Natural killer cell treated with Interleukin-12 subunit alpha and Interleukin-12 subunit beta and Interleukin-15 and Interleukin-18, amount 100 ng/mL, for 72 hours (primary cell): ENCODE measurements around the gene CMTR2. TPM values are rescaled to one million over a fixed set of nuclear protein-coding genes. Genes with fewer than 3 reads are reported as not detected.
A peak's percentile ranks its signal among the peaks of the same experiment; 100 is the strongest.

Experiments used
- ATAC-seq, 2 donors: fragments of 150-1000 bp; cut with Tn5 transposase in 1 of 2; sonication (Bioruptor Pico), chemical (Tn5 transposase) in 1 of 2; 2 replicates each; pipeline ENCODE4 v1.10.0; 2021
- DNase-seq: peaks from one replicate; pipeline ENCODE4 v3.0.0; 2022; ENCODE audit warnings: low spot score
- H3K27ac Mint-ChIP-seq, 2 donors: 1 replicate in 1 of 2; 2 replicates in 1 of 2; pipeline ENCODE4 v1.8.0; 2022; ENCODE audit warnings: mixed read lengths in 2 of 2, mild to moderate bottlenecking in 1 of 2, moderate library complexity in 1 of 2
- H3K27me3 Mint-ChIP-seq, 2 donors: 1 replicate in 1 of 2; 2 replicates in 1 of 2; pipeline ENCODE4 v1.8.0; 2022; ENCODE audit warnings: mixed read lengths in 2 of 2
- H3K36me3 Mint-ChIP-seq: one replicate; pipeline ENCODE4 v1.8.0; 2022; ENCODE audit warnings: mixed read lengths
- H3K4me1 Mint-ChIP-seq, 2 donors: 1 replicate in 1 of 2; 2 replicates in 1 of 2; pipeline ENCODE4 v1.8.0; 2022; ENCODE audit warnings: low read depth in 2 of 2, mixed read lengths in 2 of 2, mild to moderate bottlenecking in 1 of 2
- H3K4me3 Mint-ChIP-seq: one replicate; pipeline ENCODE4 v1.8.0; 2022; ENCODE audit warnings: mixed read lengths
- H3K9me3 Mint-ChIP-seq: 2 replicates; pipeline ENCODE4 v1.8.0; 2022; ENCODE audit warnings: mixed read lengths
- total RNA-seq, 2 donors: library from RNA; stranded (reverse); gene quantifications; one replicate each; pipeline ENCODE4 v1.2.3, GENCODE V29; 2022

Gene CMTR2
- total RNA-seq, 2 donors from 2014 or later, result 16.6 to 23.8 TPM

DNA sequence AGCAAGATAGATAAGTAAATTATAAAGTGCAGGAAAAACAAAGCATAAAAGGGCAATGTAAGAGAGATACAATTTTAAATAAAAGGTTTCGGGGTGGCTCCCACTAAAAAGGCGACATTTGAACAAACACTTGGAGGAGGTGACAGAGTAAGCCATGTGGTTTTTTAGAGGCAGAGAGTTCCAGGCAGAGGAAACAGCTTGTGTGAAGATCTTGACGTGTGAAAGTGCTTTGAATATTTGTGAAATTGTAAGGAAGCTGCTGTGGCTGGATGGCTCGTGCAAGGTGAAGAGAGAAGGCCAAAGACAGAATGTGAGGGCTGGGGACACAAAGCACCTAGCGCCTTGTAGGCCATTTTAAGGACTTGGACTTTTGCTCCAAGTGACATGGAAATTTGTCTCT is 30.1 kb downstream of the CMTR2 start:
- Mint-ChIP-seq H3K27ac (peak overlapping the region in 1 of 2 donors; percentile 22), H3K27me3 (peaks cover 2 to 13% of the 10 kb centered on the region in 2 donors), H3K36me3 (no peaks in the 10 kb centered on the region), H3K4me1 (peaks cover 28 to 44% of the 10 kb centered on the region in 2 donors), H3K9me3 (no peaks in the 10 kb centered on the region), H3K4me3 (peak overlapping the region; percentile 4)
- ATAC-seq (peak; percentile 38 to 71), DNase-seq (no peak)

DNA sequence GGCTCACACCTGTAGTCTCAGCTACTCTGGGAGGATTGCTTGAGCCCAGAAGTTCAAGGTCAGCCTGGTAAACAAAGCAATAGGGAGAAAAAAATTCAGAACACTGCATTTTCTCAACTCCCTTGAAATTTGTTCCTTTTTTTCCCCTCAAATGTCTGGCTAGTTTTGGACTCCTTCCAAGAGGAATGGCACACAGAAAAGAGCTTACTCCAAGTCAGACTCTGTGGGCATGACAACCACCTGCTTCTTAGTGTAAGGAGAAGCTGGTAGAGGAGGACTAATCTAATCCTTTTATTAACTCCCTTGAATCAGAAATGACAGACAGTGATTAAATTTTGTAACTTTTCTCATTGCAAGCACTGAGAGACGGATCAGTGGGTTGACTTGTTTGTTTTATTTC is 30.8 kb downstream of the CMTR2 start:
- no peak for DNase-seq
- Mint-ChIP-seq H3K9me3 (no peaks in the 10 kb centered on the region), H3K36me3 (no peaks in the 10 kb centered on the region), H3K27ac (peak overlapping the region in 1 of 2 donors; percentile 22), H3K27me3 (peaks cover 2 to 13% of the 10 kb centered on the region in 2 donors), H3K4me3 (peak overlapping the region; percentile 4), H3K4me1 (peaks cover 28 to 44% of the 10 kb centered on the region in 2 donors)
- ATAC-seq, result no peak

GRCh38 chr16:71257768-71258167 is 31.4 kb downstream of the CMTR2 start:
- Mint-ChIP-seq H3K4me1 (peaks cover 28 to 44% of the 10 kb centered on the region in 2 donors), H3K27me3 (peaks cover 2 to 13% of the 10 kb centered on the region in 2 donors), H3K4me3 (no peak overlapping the region), H3K27ac (no peak overlapping the region), H3K9me3 (no peaks in the 10 kb centered on the region), H3K36me3 (no peaks in the 10 kb centered on the region)
- DNase-seq, result no peak
- ATAC-seq, result no peak

GRCh38 chr16:71255721-71256120 is 33.5 kb downstream of the CMTR2 start:
- ATAC-seq (peak; percentile 70 to 86), DNase-seq (no peak)
- Mint-ChIP-seq H3K4me1 (peaks cover 28 to 40% of the 10 kb centered on the region in 2 donors), H3K27ac (peak overlapping the region in 1 of 2 donors; percentile 32), H3K27me3 (peaks cover 0 to 6% of the 10 kb centered on the region in 2 donors), H3K4me3 (peak overlapping the region; percentile 18), H3K36me3 (no peaks in the 10 kb centered on the region), H3K9me3 (no peaks in the 10 kb centered on the region)

GRCh38 chr16:71254832-71255525 is 34.2 kb downstream of the CMTR2 start:
- no peak for DNase-seq
- no peak for ATAC-seq
- Mint-ChIP-seq H3K36me3 (no peaks in the 10 kb centered on the region), H3K9me3 (no peaks in the 10 kb centered on the region), H3K4me3 (peak overlapping the region; percentile 59), H3K4me1 (peaks cover 23 to 35% of the 10 kb centered on the region in 2 donors), H3K27me3 (no peaks in the 10 kb centered on the region), H3K27ac (peak overlapping the region in 1 of 2 donors; percentile 20)

DNA sequence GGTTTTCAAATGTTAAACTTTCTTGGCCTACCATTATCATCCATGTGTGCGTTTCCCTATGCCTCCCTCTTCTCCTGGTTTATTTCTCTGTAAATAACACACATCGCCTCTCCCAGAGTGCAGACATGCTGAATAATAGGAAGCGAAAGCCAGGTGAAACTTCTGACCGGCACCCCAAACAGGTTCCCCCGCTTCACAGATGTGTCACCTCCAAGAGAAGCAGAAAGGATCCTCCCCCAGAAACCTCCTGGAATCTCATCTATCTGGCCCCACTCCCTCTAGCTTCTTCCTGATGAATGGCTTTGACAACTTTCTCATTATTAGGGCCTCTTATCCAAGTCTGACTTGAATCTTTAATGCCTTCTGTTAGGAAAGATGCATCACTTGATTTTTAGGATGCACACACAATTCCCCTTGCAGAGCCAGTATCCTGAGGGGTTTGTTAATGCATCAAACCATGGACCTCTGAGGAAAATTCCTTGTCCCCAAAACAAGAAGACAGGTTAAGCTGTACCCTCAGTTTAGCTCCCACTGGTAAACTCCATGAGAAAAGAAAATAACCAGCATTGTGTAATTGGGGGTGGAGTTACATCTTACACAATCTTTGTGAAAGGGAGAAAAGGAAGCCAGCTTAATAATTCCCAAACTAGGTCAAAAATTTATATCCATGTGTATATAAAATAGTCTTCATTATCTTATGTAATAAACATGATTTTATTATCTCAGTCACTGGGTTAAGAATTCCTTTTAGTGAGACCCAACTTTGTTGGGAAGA is 38.6 kb downstream of the CMTR2 start:
- H3K27me3 Mint-ChIP-seq, result peaks cover 0 to 5% of the 10 kb centered on the region in 2 donors
- H3K4me1 Mint-ChIP-seq, result peaks cover 7 to 10% of the 10 kb centered on the region in 2 donors
- no peak overlapping the region for H3K4me3 Mint-ChIP-seq
- H3K27ac Mint-ChIP-seq, result no peak overlapping the region
- DNase-seq (no peak), ATAC-seq (no peak)
- H3K9me3 Mint-ChIP-seq, result no peaks in the 10 kb centered on the region
- no peaks in the 10 kb centered on the region for H3K36me3 Mint-ChIP-seq

DNA sequence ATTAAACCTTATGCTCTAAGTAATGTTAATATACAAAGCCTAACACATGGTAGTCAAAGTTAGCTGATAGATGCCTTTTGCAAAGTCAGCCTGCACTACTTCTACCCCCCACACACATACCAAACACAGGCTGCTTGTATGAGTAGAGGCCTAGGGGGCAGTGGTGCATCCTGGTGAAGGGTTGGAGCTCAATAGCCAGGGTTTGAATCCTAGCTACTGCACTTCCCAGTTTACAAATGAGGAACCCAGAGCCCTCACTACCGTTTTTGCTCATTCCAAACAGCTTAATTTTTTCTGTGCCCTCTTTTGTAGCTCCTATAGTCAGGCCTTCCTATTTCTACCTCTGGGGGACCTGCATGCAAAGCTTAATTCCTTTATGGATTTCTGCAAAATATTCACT is 39.8 kb downstream of the CMTR2 start:
- ATAC-seq (no peak), DNase-seq (no peak)
- H3K36me3 Mint-ChIP-seq, result no peaks in the 10 kb centered on the region
- peaks cover 0 to 5% of the 10 kb centered on the region in 2 donors for H3K27me3 Mint-ChIP-seq
- no peaks in the 10 kb centered on the region for H3K4me1 Mint-ChIP-seq
- no peak overlapping the region for H3K4me3 Mint-ChIP-seq
- no peak overlapping the region for H3K27ac Mint-ChIP-seq
- H3K9me3 Mint-ChIP-seq, result no peaks in the 10 kb centered on the region

DNA sequence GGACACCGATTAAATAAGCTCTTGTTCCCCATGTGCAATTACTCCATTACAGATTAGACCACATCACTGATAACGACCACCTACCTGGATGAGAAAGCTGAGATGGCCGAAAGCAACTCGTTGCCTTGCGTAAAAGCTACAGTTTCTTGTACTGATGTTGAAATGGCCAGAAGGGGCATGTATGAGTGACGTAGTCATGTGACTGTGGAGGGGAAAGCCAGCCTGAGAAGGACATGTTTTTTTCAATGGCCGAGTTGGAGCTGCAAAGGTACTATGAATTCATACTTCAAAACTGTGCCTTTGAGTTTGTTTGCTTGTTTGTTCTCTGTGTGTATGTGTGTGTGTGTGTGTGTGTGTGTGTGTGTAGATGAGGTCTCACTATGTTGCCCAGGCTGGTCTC is 41.7 kb downstream of the CMTR2 start:
- H3K27me3 Mint-ChIP-seq, result peaks cover 0 to 5% of the 10 kb centered on the region in 2 donors
- no peak for ATAC-seq
- no peaks in the 10 kb centered on the region for H3K9me3 Mint-ChIP-seq
- DNase-seq, result no peak
- H3K4me3 Mint-ChIP-seq, result no peak overlapping the region
- no peaks in the 10 kb centered on the region for H3K36me3 Mint-ChIP-seq
- H3K4me1 Mint-ChIP-seq, result peaks cover 0 to 2% of the 10 kb centered on the region in 2 donors
- H3K27ac Mint-ChIP-seq, result no peak overlapping the region

DNA sequence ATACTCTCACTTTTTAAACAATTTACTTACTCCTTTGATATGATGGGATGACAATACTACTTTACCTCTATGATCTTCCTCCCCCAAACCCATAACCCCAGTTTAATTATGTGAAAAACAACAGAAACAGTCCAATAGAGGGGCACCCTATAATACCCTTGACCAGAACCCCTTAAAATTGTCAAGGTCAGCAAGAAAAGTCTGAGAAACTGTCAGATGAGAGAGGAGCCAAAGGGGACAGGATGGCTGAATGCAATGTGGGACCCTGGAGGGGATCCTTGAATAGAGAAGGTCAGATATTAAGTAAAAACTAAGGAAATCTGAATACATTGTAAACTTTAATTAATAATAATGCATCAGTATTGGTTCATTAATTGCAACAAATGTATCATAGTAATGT is 42.9 kb downstream of the CMTR2 start:
- DNase-seq, result no peak

DNA sequence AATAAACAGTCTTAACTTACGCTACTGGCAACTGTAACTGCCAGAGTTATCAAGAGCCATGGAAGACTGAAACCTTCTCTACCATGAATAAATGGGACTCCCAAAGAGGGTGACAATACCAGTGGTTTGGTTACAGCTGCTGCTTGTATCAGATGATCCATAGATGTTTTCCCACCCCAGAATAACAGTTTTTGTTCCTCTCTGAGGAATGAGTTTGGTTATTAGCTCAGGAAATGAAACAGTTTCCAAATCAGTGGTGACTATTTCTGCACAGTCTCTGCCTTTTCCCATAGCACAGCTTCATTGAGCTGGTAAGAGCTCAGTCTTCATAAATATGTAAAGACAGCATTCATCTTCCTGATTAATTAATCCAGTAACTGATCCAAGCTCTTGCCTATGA is 44.7 kb downstream of the CMTR2 start:
- Mint-ChIP-seq H3K4me1 (peaks cover 0 to 4% of the 10 kb centered on the region in 2 donors), H3K4me3 (no peak overlapping the region)

More for the DNA sequence above, 42.9 kb downstream of the CMTR2 start:
- ATAC-seq, result no peak
- Mint-ChIP-seq H3K36me3 (no peaks in the 10 kb centered on the region), H3K9me3 (no peaks in the 10 kb centered on the region), H3K4me1 (peaks cover 0 to 4% of the 10 kb centered on the region in 2 donors), H3K27ac (no peak overlapping the region), H3K4me3 (no peak overlapping the region), H3K27me3 (peaks cover 0 to 5% of the 10 kb centered on the region in 2 donors)

GRCh38 chr16:71242601-71243000 is 46.6 kb downstream of the CMTR2 start:
- ATAC-seq, result no peak
- no peaks in the 10 kb centered on the region for H3K36me3 Mint-ChIP-seq
- H3K4me1 Mint-ChIP-seq, result peaks cover 0 to 4% of the 10 kb centered on the region in 2 donors
- no peak overlapping the region for H3K4me3 Mint-ChIP-seq
- no peak for DNase-seq
- peaks cover 0 to 13% of the 10 kb centered on the region in 2 donors for H3K27me3 Mint-ChIP-seq
- no peak overlapping the region for H3K27ac Mint-ChIP-seq
- no peaks in the 10 kb centered on the region for H3K9me3 Mint-ChIP-seq

More for the DNA sequence above, 44.7 kb downstream of the CMTR2 start:
- Mint-ChIP-seq H3K27me3 (peaks cover 0 to 5% of the 10 kb centered on the region in 2 donors), H3K27ac (no peak overlapping the region), H3K9me3 (no peaks in the 10 kb centered on the region), H3K36me3 (no peaks in the 10 kb centered on the region)
- ATAC-seq (no peak), DNase-seq (no peak)

- no peak for ATAC-seq
- H3K36me3 Mint-ChIP-seq, result no peaks in the 10 kb centered on the region
- no peak overlapping the region for H3K27ac Mint-ChIP-seq
- H3K4me3 Mint-ChIP-seq, result no peak overlapping the region
- H3K9me3 Mint-ChIP-seq, result no peaks in the 10 kb centered on the region
- peaks cover 0 to 14% of the 10 kb centered on the region in 2 donors for H3K27me3 Mint-ChIP-seq
- no peak for DNase-seq
- peaks cover 0 to 4% of the 10 kb centered on the region in 2 donors for H3K4me1 Mint-ChIP-seq
Observed at GRCh38 chr16:71242036-71242435, 47.2 kb downstream of the CMTR2 start.
